ENCODE measurements around the gene PCNX4. TPM values are rescaled to one million over a fixed set of nuclear protein-coding genes. Genes with fewer than 3 reads are reported as not detected.
A peak's percentile ranks its signal among the peaks of the same experiment; 100 is the strongest.

The PCNX4 gene
- total and polyA plus RNA-seq, 2 donors (not counting 1 experiment from before 2014, with no cell fraction given), result 57.8 to 95.0 TPM

DNA sequence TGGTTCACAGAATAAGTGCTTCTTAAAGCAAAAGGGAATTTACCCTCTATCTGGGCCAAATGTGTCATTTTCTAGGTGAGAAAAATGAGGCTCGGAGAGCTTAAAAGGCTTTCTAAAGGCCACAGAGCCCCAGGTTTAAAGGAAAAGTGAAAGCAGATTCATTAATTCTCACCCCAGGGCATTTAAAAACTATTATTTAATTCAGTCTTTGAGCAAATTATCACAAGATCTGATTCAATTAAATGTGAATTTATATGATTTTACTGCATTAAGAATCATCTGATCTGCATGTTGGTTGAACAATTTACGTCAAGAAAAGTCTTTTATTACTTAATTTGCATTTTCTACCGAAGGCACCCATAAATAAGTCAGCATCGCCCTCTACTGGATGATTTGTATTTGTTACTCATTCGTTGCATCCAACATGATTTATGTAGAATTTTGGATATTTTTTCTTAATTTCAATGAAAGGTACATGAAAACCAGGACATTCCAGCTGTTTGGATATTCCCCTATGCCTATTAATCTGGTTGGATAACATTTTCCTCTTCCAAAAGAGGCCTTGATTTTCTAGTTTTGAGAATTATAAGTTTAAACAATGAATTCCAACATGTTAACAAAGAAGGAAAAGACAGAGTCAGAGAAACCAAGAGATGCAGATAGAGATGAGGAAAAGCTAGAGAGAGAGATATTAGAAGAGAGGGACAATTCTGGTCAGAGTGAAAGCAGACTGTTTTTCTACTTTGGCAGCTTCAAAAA is 92.6 kb downstream of the PCNX4 start:
- TF ChIP-seq EZH2 (IDR thresholded peaks at IDR 0.05; ENCODE audit: low read length, missing control alignments), result no peak
- TF ChIP-seq, protein P1, sequence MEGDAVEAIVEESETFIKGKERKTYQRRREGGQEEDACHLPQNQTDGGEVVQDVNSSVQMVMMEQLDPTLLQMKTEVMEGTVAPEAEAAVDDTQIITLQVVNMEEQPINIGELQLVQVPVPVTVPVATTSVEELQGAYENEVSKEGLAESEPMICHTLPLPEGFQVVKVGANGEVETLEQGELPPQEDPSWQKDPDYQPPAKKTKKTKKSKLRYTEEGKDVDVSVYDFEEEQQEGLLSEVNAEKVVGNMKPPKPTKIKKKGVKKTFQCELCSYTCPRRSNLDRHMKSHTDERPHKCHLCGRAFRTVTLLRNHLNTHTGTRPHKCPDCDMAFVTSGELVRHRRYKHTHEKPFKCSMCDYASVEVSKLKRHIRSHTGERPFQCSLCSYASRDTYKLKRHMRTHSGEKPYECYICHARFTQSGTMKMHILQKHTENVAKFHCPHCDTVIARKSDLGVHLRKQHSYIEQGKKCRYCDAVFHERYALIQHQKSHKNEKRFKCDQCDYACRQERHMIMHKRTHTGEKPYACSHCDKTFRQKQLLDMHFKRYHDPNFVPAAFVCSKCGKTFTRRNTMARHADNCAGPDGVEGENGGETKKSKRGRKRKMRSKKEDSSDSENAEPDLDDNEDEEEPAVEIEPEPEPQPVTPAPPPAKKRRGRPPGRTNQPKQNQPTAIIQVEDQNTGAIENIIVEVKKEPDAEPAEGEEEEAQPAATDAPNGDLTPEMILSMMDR (conservative IDR thresholded peaks at IDR 0.05 in 1 of 2, IDR thresholded peaks at IDR 0.05 in 1 of 2; ENCODE audit: low read depth in 1 of 2, low read length in 2 of 2), result peak; percentile 51 to 52

DNA sequence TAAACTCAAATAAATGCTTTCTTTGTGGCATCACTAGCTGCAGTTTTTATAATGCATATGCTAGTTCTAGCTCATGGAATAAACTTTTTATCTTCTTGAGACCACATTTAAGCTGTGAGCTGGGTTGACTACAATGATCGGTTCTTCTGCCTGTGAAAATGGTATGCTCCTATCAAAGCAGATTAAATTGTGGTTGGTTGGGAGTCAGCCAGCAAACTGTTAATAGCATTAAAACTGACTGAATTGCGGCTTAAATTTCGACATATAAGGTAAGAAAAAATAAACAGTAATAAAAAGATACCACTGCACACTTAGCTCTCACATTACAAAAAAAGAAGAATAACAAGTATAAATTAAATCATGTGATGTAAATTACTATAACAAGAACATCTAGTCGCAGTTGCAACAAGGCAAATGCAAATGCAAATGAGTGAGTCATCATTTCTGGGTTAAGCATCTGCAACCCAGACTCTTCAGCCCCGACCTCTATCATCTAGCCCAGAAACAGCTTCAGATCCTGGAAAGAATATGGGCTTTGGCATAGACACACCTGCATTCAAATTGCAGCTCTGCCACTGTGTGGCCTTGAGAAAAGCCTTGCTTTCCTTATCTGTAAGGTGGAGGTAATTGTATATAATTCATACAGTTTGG is 93.3 kb downstream of the PCNX4 start:
- Histone ChIP-seq H3K4me3 (replicated peaks in 1 of 4; ENCODE audit: control extremely low read depth in 1 of 4, insufficient read depth in 1 of 4, low read depth in 3 of 4, low read length in 4 of 4) (no peak overlapping the region), H3K4me2 (ENCODE audit: extremely low read depth, insufficient read depth, low read length) (no peak overlapping the region), H4K20me1 (ENCODE audit: control insufficient read depth, extremely low read depth, insufficient read depth, low read length) (no peaks in the 10 kb centered on the region), H3K9me3 (ENCODE audit: control insufficient read depth, insufficient read depth, low read depth, low read length) (no peaks in the 10 kb centered on the region), H2AFZ (ENCODE audit: low read length) (no peak overlapping the region), H3K79me2 (ENCODE audit: control insufficient read depth, insufficient read depth, low read length) (no peaks in the 10 kb centered on the region), H3K9ac (ENCODE audit: insufficient read depth, low read length) (no peak overlapping the region), H3K4me1 (ENCODE audit: control insufficient read depth, extremely low read depth, insufficient read depth, low read length) (no peaks in the 10 kb centered on the region), H3K27me3 (ENCODE audit: control insufficient read depth, insufficient read depth, low read length) (no peaks in the 10 kb centered on the region), H3K36me3 (ENCODE audit: control insufficient read depth, insufficient read depth, low read length) (no peaks in the 10 kb centered on the region), H3K27ac (ENCODE audit: insufficient read depth, low read length) (no peak overlapping the region)
- peak in 1 of 2 donors; percentile 9 for DNase-seq (ENCODE audit: low read depth in 2 of 2)
- TF ChIP-seq, protein P1 (conservative IDR thresholded peaks at IDR 0.05 in 1 of 2, IDR thresholded peaks at IDR 0.05 in 1 of 2; ENCODE audit: low read depth in 1 of 2, low read length in 2 of 2), result no peak
- no peak for TF ChIP-seq EZH2 (IDR thresholded peaks at IDR 0.05; ENCODE audit: low read length, missing control alignments)

More for the DNA sequence above, 92.6 kb downstream of the PCNX4 start:
- H3K27ac ChIP-seq (ENCODE audit: insufficient read depth, low read length), result no peak overlapping the region
- H4K20me1 ChIP-seq (ENCODE audit: control insufficient read depth, extremely low read depth, insufficient read depth, low read length), result no peaks in the 10 kb centered on the region
- no peaks in the 10 kb centered on the region for H3K9me3 ChIP-seq (ENCODE audit: control insufficient read depth, insufficient read depth, low read depth, low read length)
- peak overlapping the region; percentile 76 for H2AFZ ChIP-seq (ENCODE audit: low read length)
- no peaks in the 10 kb centered on the region for H3K27me3 ChIP-seq (ENCODE audit: control insufficient read depth, insufficient read depth, low read length)
- H3K4me3 ChIP-seq (replicated peaks in 1 of 4; ENCODE audit: control extremely low read depth in 1 of 4, insufficient read depth in 1 of 4, low read depth in 3 of 4, low read length in 4 of 4), result peak overlapping the region; percentile 31 to 63 (median 48)
- no peaks in the 10 kb centered on the region for H3K79me2 ChIP-seq (ENCODE audit: control insufficient read depth, insufficient read depth, low read length)
- peaks cover 2% of the 10 kb centered on the region for H3K4me1 ChIP-seq (ENCODE audit: control insufficient read depth, extremely low read depth, insufficient read depth, low read length)
- H3K36me3 ChIP-seq (ENCODE audit: control insufficient read depth, insufficient read depth, low read length), result no peaks in the 10 kb centered on the region
- H3K9ac ChIP-seq (ENCODE audit: insufficient read depth, low read length), result no peak overlapping the region
- peak overlapping the region; percentile 64 for H3K4me2 ChIP-seq (ENCODE audit: extremely low read depth, insufficient read depth, low read length)
- peak; percentile 56 to 87 for DNase-seq (ENCODE audit: low read depth in 2 of 2)

DNA sequence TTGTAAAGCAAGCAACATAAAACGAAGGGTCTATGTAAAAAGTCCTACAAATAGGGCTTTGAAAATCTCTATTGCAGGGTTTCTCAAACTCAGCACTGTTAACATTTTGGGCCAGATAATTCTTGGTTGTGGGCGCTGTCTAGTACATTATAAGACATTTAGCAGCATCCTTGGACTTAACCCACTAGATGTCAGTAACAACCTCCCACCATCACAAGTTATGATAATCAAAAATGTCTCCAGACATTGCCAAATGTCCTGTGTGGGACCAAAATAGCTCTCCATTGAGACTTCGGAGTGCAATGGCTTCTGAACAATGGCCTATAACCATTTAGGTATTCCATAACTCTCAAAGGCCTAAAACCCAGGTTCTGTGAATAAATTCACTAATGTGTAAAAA is 96.4 kb downstream of the PCNX4 start:
- no peak overlapping the region for H3K9ac ChIP-seq (ENCODE audit: insufficient read depth, low read length)
- H3K79me2 ChIP-seq (ENCODE audit: control insufficient read depth, insufficient read depth, low read length), result no peaks in the 10 kb centered on the region
- H3K27ac ChIP-seq (ENCODE audit: insufficient read depth, low read length), result no peak overlapping the region
- H3K36me3 ChIP-seq (ENCODE audit: control insufficient read depth, insufficient read depth, low read length), result no peaks in the 10 kb centered on the region
- H3K4me2 ChIP-seq (ENCODE audit: extremely low read depth, insufficient read depth, low read length), result no peak overlapping the region
- H4K20me1 ChIP-seq (ENCODE audit: control insufficient read depth, extremely low read depth, insufficient read depth, low read length), result no peaks in the 10 kb centered on the region
- no peak overlapping the region for H2AFZ ChIP-seq (ENCODE audit: low read length)
- DNase-seq (ENCODE audit: low read depth in 2 of 2), result peak in 1 of 2 donors; percentile 22
- no peaks in the 10 kb centered on the region for H3K4me1 ChIP-seq (ENCODE audit: control insufficient read depth, extremely low read depth, insufficient read depth, low read length)
- no peaks in the 10 kb centered on the region for H3K27me3 ChIP-seq (ENCODE audit: control insufficient read depth, insufficient read depth, low read length)
- TF ChIP-seq, protein P1 (conservative IDR thresholded peaks at IDR 0.05 in 1 of 2, IDR thresholded peaks at IDR 0.05 in 1 of 2; ENCODE audit: low read depth in 1 of 2, low read length in 2 of 2), result peak in 1 of 2 donors; percentile 29
- no peak for TF ChIP-seq EZH2 (IDR thresholded peaks at IDR 0.05; ENCODE audit: low read length, missing control alignments)
- no peaks in the 10 kb centered on the region for H3K9me3 ChIP-seq (ENCODE audit: control insufficient read depth, insufficient read depth, low read depth, low read length)
- H3K4me3 ChIP-seq (replicated peaks in 1 of 4; ENCODE audit: control extremely low read depth in 1 of 4, insufficient read depth in 1 of 4, low read depth in 3 of 4, low read length in 4 of 4), result no peak overlapping the region

All from fibroblast of lung (primary cell).